Activated naive CD8-positive, alpha-beta T cell (primary cell): ENCODE measurements around the gene STAG3.
"Not testable (repeated sequence)": the region's sequence is repeated elsewhere in the genome, so short reads cannot be mapped to it uniquely, and the experiment has no call there.

Source experiments
- H3K27ac Mint-ChIP-seq: one replicate; pipeline ENCODE4 v1.8.0; 2021; ENCODE audit warnings: mixed read lengths
- H3K27me3 Mint-ChIP-seq: one replicate; pipeline ENCODE4 v1.8.0; 2021; ENCODE audit warnings: mixed read lengths
- H3K36me3 Mint-ChIP-seq: one replicate; pipeline ENCODE4 v1.8.0; 2021; ENCODE audit warnings: mixed read lengths
- H3K4me1 Mint-ChIP-seq: one replicate; pipeline ENCODE4 v1.8.0; 2021; ENCODE audit warnings: low read depth, mixed read lengths
- H3K4me3 Mint-ChIP-seq: one replicate; pipeline ENCODE4 v1.8.0; 2021; ENCODE audit warnings: mild to moderate bottlenecking, mixed read lengths
- H3K9me3 Mint-ChIP-seq: one replicate; pipeline ENCODE4 v1.8.0; 2021; ENCODE audit warnings: low read depth, mixed read lengths

The STAG3 gene

DNA sequence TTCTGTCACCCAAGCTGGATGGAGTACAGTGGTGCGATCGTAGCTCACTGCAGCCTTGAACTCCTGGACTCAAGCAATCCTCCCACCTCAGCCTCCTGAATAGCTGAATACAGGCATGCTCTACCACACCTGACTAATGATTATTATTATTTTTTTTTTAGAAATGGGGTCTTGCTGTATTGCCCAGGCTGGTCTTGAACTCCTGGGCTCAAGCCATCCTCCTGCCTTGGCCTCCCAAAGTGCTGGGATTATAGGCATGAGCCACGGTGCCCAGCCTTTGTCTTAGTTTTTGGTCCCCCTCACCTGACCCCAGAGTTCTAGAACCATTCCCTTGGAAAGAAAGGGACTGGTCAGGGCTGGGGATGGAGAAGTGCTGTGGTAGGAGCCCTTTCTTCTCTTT is 2.4 kb downstream of the STAG3 start:
- Mint-ChIP-seq H3K4me1 (peaks cover 49% of the 10 kb centered on the region), H3K4me3 (peak overlapping the region; percentile 52), H3K27ac (peak overlapping the region; percentile 58)
- H3K36me3 Mint-ChIP-seq, H3K27me3 Mint-ChIP-seq, H3K9me3 Mint-ChIP-seq: not testable (repeated sequence)

DNA sequence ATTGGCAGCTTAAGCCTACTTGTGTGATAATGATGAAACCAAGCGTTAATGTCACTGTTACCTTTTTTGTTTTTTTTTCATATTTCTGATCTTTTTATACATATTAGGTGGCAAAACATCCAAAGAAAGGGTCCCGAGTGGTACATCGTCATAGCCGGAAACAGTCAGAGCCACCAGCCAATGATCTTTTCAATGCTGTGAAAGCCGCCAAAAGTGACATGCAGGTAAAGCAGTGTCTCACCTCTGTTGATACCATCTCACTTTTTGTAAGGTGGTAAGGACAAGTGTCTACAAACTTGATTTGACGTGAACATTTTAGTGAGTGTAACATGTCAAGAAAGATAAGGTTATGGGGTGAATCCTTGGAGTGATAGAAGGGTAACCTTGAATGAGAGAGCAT is 4.9 kb downstream of the STAG3 start:
- not testable (repeated sequence) for H3K9me3 Mint-ChIP-seq, H3K36me3 Mint-ChIP-seq, H3K27me3 Mint-ChIP-seq, H3K4me3 Mint-ChIP-seq
- peaks cover 39% of the 10 kb centered on the region for H3K4me1 Mint-ChIP-seq
- peak overlapping the region; percentile 30 for H3K27ac Mint-ChIP-seq

DNA sequence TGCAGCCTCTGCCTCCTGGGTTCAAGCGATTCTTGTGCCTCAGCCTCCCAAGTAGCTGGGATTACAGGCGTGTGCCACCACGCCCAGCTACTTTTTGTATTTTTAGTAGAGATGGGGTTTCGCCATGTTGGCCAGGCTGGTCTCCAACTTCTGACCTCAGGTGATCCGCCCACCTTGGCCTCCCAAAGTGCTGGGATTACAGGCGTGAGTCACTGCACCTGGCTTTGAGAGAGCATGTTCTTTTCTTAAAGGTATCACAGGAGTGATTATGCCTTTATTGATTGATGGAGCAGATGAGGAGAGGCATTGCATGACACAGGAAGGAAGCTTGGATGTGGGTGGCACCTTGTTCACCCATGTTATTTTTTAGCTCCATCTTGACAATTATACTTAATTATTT is 5.4 kb downstream of the STAG3 start:
- peaks cover 39% of the 10 kb centered on the region for H3K4me1 Mint-ChIP-seq
- not testable (repeated sequence) for H3K27ac Mint-ChIP-seq, H3K4me3 Mint-ChIP-seq

DNA sequence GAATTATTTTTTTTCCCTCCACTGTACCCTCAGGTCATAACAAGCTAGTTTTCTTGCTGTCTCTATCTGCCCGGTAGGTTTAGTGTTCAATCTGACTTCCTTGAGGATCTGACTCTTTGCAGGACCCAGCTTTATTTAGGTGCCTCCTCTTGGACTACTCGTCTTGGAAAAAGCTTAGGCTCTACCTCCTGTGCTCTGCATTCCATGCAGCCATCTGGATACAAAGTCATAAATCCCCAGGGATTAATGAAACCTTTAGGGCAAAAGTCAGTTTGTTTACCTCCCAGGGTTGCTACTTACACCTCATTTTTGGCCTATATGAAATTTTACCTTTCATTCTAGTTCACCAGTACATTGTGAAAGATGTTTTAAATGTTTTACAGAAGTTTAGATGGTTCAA is 8.0 kb downstream of the STAG3 start:
- Mint-ChIP-seq H3K4me1 (peaks cover 40% of the 10 kb centered on the region), H3K36me3 (no peaks in the 10 kb centered on the region), H3K27me3 (no peaks in the 10 kb centered on the region), H3K27ac (no peak overlapping the region), H3K4me3 (no peak overlapping the region), H3K9me3 (no peaks in the 10 kb centered on the region)

More for the DNA sequence above, 5.4 kb downstream of the STAG3 start:
- H3K9me3 Mint-ChIP-seq, H3K27me3 Mint-ChIP-seq, H3K36me3 Mint-ChIP-seq: not testable (repeated sequence)

DNA sequence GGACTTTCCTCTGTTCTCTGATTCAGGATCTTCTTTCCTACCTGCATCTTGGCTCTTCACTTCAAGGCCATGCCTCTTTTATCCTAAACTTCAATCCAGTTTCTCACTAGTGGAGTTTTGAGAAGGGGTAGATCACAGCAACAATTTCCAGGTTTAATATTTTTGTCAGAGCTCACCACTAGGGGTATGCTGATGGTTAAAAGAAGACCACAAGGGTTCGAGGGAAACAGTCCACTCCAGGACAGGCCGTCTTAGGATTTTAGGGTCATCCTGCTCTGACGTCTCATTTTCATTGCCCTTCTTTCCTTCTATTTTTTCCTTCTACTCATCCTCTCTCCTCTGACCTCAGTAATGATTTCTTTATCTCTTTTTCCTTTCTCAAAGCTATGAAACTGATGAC is 11.3 kb downstream of the STAG3 start:
- Mint-ChIP-seq H3K27ac (no peak overlapping the region), H3K36me3 (no peaks in the 10 kb centered on the region), H3K27me3 (no peaks in the 10 kb centered on the region), H3K9me3 (no peaks in the 10 kb centered on the region), H3K4me1 (peaks cover 40% of the 10 kb centered on the region), H3K4me3 (no peak overlapping the region)

DNA sequence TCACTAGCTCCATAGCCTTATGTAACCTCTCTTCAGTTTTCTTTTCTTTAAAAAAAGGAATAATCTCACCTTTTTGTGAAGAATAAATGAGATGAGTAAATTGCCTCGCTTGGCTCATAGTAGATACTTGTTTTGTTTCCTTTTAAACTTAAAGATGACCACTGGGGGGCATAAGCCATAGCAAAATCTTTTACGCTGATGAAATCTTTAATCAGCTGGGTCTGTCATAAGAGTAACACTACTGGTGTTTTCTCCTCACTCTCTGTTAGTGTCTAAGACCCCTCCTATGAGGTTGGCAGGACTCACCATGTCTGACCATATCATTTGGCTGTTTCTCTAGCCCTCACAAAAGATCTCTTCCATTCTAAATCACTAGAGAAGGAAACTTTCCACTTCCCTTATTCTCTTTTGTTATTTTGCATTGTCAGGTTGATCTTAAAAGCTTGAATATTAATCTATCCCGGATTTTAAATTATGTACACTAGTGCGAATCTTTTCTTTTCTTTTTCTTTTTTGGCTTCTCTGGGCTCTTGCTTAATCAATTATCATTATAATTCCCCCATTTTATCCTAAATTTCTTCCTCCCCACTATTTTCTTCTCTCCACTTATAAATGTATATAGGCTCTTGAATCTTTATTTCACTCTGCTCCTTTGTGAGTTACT is 12.5 kb downstream of the STAG3 start:
- Mint-ChIP-seq H3K27me3 (no peaks in the 10 kb centered on the region), H3K4me1 (peaks cover 45% of the 10 kb centered on the region), H3K36me3 (no peaks in the 10 kb centered on the region), H3K4me3 (no peak overlapping the region), H3K27ac (peak overlapping the region; percentile 86), H3K9me3 (no peaks in the 10 kb centered on the region)

DNA sequence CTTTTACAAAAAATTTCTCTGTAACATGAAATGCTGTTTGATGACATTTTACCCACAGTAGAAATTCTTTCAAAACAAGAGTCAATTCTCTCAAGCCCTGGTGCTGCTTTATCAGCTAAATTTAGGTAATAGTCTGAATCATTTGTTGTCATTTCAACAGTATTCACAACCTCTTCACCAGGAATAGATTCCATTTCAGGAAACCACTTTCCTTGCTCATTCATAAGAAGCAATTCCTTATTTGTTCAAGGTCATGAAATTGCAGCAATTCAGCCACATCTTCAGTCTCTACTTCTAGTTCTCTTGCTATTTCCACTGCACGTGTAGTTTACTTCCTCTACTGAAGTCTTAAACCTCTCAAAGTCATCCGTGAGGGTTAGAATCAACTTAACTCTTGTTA is 14.1 kb downstream of the STAG3 start:
- no peak overlapping the region for H3K4me3 Mint-ChIP-seq
- H3K9me3 Mint-ChIP-seq: no peaks in the 10 kb centered on the region
- no peaks in the 10 kb centered on the region for H3K36me3 Mint-ChIP-seq
- H3K4me1 Mint-ChIP-seq: peaks cover 50% of the 10 kb centered on the region
- H3K27ac Mint-ChIP-seq: peak overlapping the region; percentile 54
- H3K27me3 Mint-ChIP-seq: no peaks in the 10 kb centered on the region

DNA sequence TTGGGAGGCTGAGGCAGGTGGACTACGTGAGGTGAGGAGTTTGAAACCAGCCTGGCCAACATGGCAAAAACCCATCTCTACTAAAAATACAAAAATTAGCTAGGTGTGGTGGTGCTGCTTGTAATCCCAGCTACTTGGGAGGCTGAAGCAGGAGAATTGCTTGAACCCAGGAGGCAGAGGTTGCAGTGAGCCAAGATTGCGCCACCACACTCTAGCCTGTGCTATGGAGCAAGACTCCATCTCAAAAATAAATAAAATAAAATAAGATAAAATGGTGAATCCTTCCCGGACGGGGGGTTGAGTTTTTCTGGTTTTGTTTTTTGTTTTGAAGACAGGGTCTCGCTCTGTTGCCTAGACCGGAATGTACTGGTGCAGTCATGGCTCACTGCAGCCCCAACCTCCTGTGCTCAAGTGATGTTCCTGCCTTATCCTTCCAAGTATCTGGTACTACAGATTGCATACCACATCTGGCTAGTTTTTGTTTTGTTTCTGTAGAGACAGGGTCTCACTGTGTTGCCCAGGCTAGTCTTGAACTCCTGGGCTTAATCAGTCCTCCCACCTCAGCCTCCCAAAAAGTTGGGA is 14.7 kb downstream of the STAG3 start:
- not testable (repeated sequence) for H3K27me3 Mint-ChIP-seq, H3K36me3 Mint-ChIP-seq, H3K4me3 Mint-ChIP-seq, H3K9me3 Mint-ChIP-seq
- Mint-ChIP-seq H3K4me1 (peaks cover 50% of the 10 kb centered on the region), H3K27ac (peak overlapping the region; percentile 54)

DNA sequence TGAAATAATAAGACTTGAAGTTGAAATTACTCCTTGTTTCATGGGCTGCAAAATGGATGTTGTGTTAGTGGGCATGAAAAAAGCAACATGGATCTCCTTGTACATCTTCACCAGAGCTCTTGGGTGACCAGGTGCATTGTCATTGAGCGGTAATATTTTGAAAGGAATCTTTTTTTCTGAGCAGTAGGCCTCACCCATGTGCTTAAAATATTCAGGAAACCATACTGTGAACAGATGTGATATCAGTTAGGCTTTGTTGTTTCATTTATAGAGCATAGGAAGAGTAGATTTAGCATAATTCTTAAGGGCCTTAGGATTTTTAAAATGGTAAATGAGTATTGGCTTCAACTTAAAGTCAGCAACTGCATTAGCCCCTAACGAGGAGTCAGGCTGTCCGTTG is 15.3 kb downstream of the STAG3 start:
- Mint-ChIP-seq H3K36me3 (no peaks in the 10 kb centered on the region), H3K27ac (peak overlapping the region; percentile 46), H3K27me3 (no peaks in the 10 kb centered on the region), H3K9me3 (no peaks in the 10 kb centered on the region), H3K4me3 (no peak overlapping the region), H3K4me1 (peaks cover 50% of the 10 kb centered on the region)

DNA sequence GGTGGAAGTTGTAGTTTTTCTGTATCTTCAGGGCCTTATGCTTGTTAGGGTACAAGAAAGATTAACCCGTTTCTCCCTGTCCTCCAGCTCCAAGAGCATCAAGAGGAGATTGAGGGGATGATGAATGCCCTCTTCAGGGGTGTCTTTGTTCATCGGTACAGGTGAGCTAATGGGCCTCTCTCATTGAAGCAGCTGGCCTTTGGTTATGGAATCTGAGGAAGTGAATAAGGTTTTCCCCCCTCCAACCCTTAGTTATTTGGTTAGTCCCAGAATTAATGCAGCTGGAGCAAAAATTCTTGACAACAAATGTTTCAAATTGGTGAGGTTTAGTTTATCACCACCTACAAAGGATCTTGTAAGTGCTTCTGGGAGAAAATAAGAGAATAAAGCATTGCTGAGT is 17.5 kb downstream of the STAG3 start:
- H3K4me1 Mint-ChIP-seq: peaks cover 43% of the 10 kb centered on the region
- H3K27me3 Mint-ChIP-seq: no peaks in the 10 kb centered on the region
- no peak overlapping the region for H3K4me3 Mint-ChIP-seq
- no peaks in the 10 kb centered on the region for H3K9me3 Mint-ChIP-seq
- peaks cover 3% of the 10 kb centered on the region for H3K36me3 Mint-ChIP-seq
- H3K27ac Mint-ChIP-seq: no peak overlapping the region

DNA sequence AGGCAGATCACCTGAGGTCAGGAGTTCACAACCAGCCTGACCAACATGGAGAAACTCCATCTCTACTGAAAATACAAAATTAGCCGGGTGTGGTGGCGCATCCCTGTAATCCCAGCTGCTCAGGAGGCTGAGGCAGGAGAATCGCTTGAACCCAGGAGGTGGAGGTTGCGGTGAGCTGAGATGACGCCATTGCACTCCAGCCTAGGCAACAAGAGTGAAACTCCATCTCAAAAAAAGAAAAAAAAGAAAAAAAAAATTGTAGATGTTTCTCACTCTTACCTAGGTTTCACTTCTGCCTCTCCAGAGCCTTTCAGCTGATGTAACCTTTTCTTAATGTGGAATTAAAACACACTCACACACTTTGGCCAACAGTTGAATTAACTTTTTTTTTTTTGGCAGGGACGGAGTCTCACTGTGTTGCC is 18.2 kb downstream of the STAG3 start:
- peaks cover 37% of the 10 kb centered on the region for H3K4me1 Mint-ChIP-seq
- H3K4me3 Mint-ChIP-seq, H3K27me3 Mint-ChIP-seq, H3K9me3 Mint-ChIP-seq, H3K36me3 Mint-ChIP-seq, H3K27ac Mint-ChIP-seq: not testable (repeated sequence)

DNA sequence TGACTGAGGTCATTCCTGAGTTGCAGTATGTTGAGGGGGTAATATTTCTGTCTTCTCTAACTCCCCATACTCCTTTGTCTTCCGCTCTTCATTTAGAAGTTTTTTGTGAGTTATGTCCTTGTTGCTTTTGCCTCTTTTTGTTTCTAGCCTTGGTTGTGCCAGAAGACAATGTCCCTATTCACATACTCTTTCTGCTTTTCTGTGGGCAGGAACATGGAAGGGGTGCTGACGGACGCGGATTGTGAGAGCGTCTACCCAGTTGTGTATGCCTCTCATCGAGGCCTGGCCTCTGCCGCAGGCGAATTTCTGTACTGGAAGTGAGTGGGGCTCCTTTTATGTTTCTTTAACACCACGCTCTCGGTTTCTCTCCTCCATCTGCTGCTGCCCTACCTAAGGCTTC is 20.5 kb downstream of the STAG3 start:
- Mint-ChIP-seq H3K27ac (no peak overlapping the region), H3K4me3 (no peak overlapping the region), H3K36me3 (peaks cover 3% of the 10 kb centered on the region), H3K4me1 (peaks cover 14% of the 10 kb centered on the region), H3K27me3 (no peaks in the 10 kb centered on the region), H3K9me3 (no peaks in the 10 kb centered on the region)

DNA sequence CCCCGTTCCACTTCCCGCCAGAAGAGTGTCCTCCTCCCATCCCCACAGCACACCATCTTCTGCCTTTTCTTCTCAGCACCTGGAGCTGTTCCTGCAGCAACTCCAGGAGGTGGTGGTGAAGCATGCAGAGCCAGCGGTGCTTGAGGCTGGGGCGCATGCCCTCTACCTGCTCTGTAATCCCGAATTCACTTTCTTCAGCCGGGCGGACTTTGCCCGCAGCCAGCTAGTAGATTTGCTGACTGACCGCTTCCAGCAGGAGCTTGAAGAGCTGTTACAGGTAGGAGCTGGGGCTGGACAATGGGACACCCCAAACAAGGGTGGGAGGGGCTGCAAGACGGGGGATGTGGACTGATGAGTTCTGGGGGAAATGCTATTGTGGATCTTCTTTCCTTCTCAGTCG is 23.0 kb downstream of the STAG3 start:
- Mint-ChIP-seq H3K27me3 (no peaks in the 10 kb centered on the region), H3K4me1 (peaks cover under 1% of the 10 kb centered on the region), H3K4me3 (no peak overlapping the region), H3K36me3 (peaks cover 7% of the 10 kb centered on the region), H3K9me3 (no peaks in the 10 kb centered on the region), H3K27ac (no peak overlapping the region)

DNA sequence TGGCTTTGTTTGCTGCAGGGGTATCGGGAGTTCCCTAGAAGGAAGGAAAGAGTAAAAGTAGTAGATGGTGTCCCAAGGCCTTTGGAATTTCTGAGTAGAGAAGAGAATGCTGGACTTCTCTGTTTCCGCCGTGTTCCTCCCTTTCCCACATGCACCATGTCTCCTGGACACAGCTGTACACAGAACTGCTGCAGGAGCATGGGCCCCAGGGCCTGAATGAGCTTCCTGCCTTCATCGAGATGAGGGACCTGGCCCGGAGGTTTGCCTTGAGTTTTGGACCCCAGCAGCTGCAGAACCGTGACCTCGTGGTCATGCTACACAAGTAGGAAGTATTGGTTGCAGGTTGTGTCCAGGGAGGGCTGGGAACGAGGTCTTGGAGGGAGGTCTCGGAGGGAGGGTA is 26.7 kb downstream of the STAG3 start:
- Mint-ChIP-seq H3K27me3 (no peaks in the 10 kb centered on the region), H3K27ac (no peak overlapping the region), H3K4me3 (no peak overlapping the region), H3K9me3 (no peaks in the 10 kb centered on the region), H3K4me1 (peaks cover 14% of the 10 kb centered on the region), H3K36me3 (peaks cover 7% of the 10 kb centered on the region)

DNA sequence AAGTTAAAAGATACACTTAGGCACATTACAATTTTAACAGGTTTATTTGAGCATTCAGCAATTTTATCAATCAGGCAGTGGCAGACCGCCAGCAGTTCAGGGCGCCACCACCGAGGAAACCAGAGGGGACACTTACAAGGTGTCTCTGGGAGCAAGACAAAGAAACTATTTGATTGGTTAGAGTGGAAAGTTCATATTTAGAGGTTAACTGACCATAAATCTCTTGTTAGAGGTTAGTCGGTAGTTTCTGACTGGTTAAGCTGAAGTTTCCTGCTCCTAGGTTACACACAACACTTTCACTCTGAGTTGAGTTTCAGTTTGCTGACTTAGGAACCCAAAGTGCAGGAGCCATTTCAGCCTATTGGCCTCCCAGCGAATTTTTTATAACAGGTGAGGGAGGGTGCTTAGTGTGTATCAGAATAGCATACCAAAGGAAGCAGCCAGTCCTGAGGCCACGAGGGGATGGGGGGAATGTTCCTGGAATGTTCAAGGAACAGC is 31.2 kb downstream of the STAG3 start:
- Mint-ChIP-seq H3K27me3 (no peaks in the 10 kb centered on the region), H3K27ac (peak overlapping the region; percentile 67), H3K4me1 (peaks cover 52% of the 10 kb centered on the region), H3K36me3 (peaks cover 6% of the 10 kb centered on the region), H3K9me3 (no peaks in the 10 kb centered on the region), H3K4me3 (peak overlapping the region; percentile 58)

DNA sequence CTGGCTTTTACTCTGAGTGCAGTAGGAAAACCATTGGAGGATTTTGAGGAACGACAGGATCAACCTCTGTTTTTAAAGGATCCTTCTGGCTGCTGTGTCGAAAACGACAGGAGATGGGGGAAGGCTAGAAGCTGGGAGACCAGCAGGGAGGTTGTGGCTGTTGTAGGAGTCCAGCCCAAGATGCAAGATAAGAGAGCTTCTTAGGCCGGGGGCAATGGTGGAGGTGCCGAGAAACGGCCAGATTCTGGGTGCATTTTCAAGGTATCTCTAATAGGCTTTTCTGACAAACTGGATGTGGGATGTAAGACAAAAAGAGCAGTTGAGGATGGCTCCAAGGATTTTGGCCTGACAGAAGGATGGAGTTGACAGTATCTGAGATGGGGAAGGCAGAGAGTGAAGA is 31.8 kb downstream of the STAG3 start:
- H3K27ac Mint-ChIP-seq: peak overlapping the region; percentile 67
- H3K36me3 Mint-ChIP-seq: peaks cover 3% of the 10 kb centered on the region
- H3K9me3 Mint-ChIP-seq: no peaks in the 10 kb centered on the region
- H3K27me3 Mint-ChIP-seq: no peaks in the 10 kb centered on the region
- H3K4me1 Mint-ChIP-seq: peaks cover 58% of the 10 kb centered on the region
- peak overlapping the region; percentile 58 for H3K4me3 Mint-ChIP-seq
